Measurements from ENCODE around the gene LRMDA. TPM values are rescaled to one million over a fixed set of nuclear protein-coding genes. Genes with fewer than 3 reads are reported as not detected.

The LRMDA gene
- total and polyA plus RNA-seq, 2 donors (not counting 1 experiment from before 2014, with no cell fraction given): 0.12 TPM; not detected in 1

- Mint-ChIP-seq H3K27ac (no peak overlapping the region), H3K4me3 (no peak overlapping the region), H3K9me3 (ENCODE audit: insufficient read depth) (no peaks in the 10 kb centered on the region), H3K4me1 (no peaks in the 10 kb centered on the region), H3K27me3 (no peaks in the 10 kb centered on the region)
- no peak overlapping the region for H3K27ac ChIP-seq (ENCODE audit: low read length in 2 of 2)
- H3K36me3 ChIP-seq (replicated peaks in 1 of 2; ENCODE audit: control extremely low read depth in 1 of 2, control insufficient read depth in 1 of 2, extremely low read depth in 1 of 2, insufficient read depth in 2 of 2, low read length in 1 of 2): no peaks in the 10 kb centered on the region
- WGBS (ENCODE audit: insufficient coverage): 85% methylated on average over 2 of the region's 5 CpGs
- no peaks in the 10 kb centered on the region for H4K20me1 ChIP-seq (ENCODE audit: control insufficient read depth, insufficient read depth, low read length, poor library complexity, severe bottlenecking)
- ATAC-seq (ENCODE audit: low read depth) (no peak), DNase-seq (no peak)
- H3K4me2 ChIP-seq (replicated peaks; ENCODE audit: low read depth, low read length, poor library complexity, severe bottlenecking): no peak overlapping the region
- CTCF ChIA-PET: no interaction called here
- H2AFZ ChIP-seq (ENCODE audit: insufficient read depth, low read depth, low read length, poor library complexity, severe bottlenecking): no peak overlapping the region
- H3K9me3 ChIP-seq (ENCODE audit: control extremely low read depth in 1 of 3, control insufficient read depth in 2 of 3, insufficient read depth in 1 of 3, low read length in 2 of 3): no peaks in the 10 kb centered on the region
- H3K9ac ChIP-seq (ENCODE audit: low read length): no peak overlapping the region
- no peak for TF ChIP-seq CTCF (IDR thresholded peaks at IDR 0.05)
- TF ChIP-seq EZH2 (IDR thresholded peaks at IDR 0.05; ENCODE audit: borderline replicate concordance, insufficient read depth, low read depth, low read length, poor library complexity, severe bottlenecking): no peak
- POLR2A ChIA-PET: no interaction called here
- no peaks in the 10 kb centered on the region for H3K79me2 ChIP-seq (ENCODE audit: control insufficient read depth, insufficient read depth, low read length)
- intact Hi-C loops (cut with micrococcal nuclease): no loop called here
- H3K4me1 ChIP-seq (ENCODE audit: control insufficient read depth in 2 of 2, insufficient read depth in 2 of 2, low read length in 2 of 2): no peaks in the 10 kb centered on the region
- no peaks in the 10 kb centered on the region for H3K27me3 ChIP-seq (replicated peaks in 1 of 4; ENCODE audit: control extremely low read depth in 1 of 4, control insufficient read depth in 3 of 4, insufficient read depth in 4 of 4, low read length in 3 of 4)
- no peak overlapping the region for H3K4me3 ChIP-seq (ENCODE audit: control extremely low read depth in 1 of 5, extremely low read depth in 1 of 5, insufficient read depth in 1 of 5, low read depth in 2 of 5, low read length in 4 of 5)
Measured at GRCh38 chr10:75825661-75826060, 394.2 kb downstream of the LRMDA start.

GRCh38 chr10:75826846-75827245, 395.4 kb downstream of the LRMDA start:
- Histone ChIP-seq H3K4me2 (replicated peaks; ENCODE audit: low read depth, low read length, poor library complexity, severe bottlenecking) (no peak overlapping the region), H3K27me3 (replicated peaks in 1 of 4; ENCODE audit: control extremely low read depth in 1 of 4, control insufficient read depth in 3 of 4, insufficient read depth in 4 of 4, low read length in 3 of 4) (no peaks in the 10 kb centered on the region), H3K36me3 (replicated peaks in 1 of 2; ENCODE audit: control extremely low read depth in 1 of 2, control insufficient read depth in 1 of 2, extremely low read depth in 1 of 2, insufficient read depth in 2 of 2, low read length in 1 of 2) (no peaks in the 10 kb centered on the region), H4K20me1 (ENCODE audit: control insufficient read depth, insufficient read depth, low read length, poor library complexity, severe bottlenecking) (no peaks in the 10 kb centered on the region), H3K9ac (ENCODE audit: low read length) (no peak overlapping the region), H3K4me1 (ENCODE audit: control insufficient read depth in 2 of 2, insufficient read depth in 2 of 2, low read length in 2 of 2) (no peaks in the 10 kb centered on the region), H3K9me3 (ENCODE audit: control extremely low read depth in 1 of 3, control insufficient read depth in 2 of 3, insufficient read depth in 1 of 3, low read length in 2 of 3) (peaks cover 0 to 9% (median 0%) of the 10 kb centered on the region in 3 donors), H3K79me2 (ENCODE audit: control insufficient read depth, insufficient read depth, low read length) (no peaks in the 10 kb centered on the region), H2AFZ (ENCODE audit: insufficient read depth, low read depth, low read length, poor library complexity, severe bottlenecking) (no peak overlapping the region), H3K27ac (ENCODE audit: low read length in 2 of 2) (no peak overlapping the region), H3K4me3 (ENCODE audit: control extremely low read depth in 1 of 5, extremely low read depth in 1 of 5, insufficient read depth in 1 of 5, low read depth in 2 of 5, low read length in 4 of 5) (no peak overlapping the region)
- ATAC-seq (ENCODE audit: low read depth): no peak
- Mint-ChIP-seq H3K9me3 (ENCODE audit: insufficient read depth) (no peaks in the 10 kb centered on the region), H3K27me3 (no peaks in the 10 kb centered on the region), H3K27ac (no peak overlapping the region), H3K4me1 (no peaks in the 10 kb centered on the region), H3K4me3 (no peak overlapping the region)
- ChIA-PET CTCF (no interaction called here), POLR2A (no interaction called here)
- 80% methylated on average over 1 of the region's 5 CpGs for WGBS (ENCODE audit: insufficient coverage)
- no peak for DNase-seq
- TF ChIP-seq CTCF (IDR thresholded peaks at IDR 0.05): no peak
- no peak for TF ChIP-seq EZH2 (IDR thresholded peaks at IDR 0.05; ENCODE audit: borderline replicate concordance, insufficient read depth, low read depth, low read length, poor library complexity, severe bottlenecking)
- intact Hi-C loops (cut with micrococcal nuclease): no loop called here
